GM19238 (cell line): ENCODE measurements around the gene DGUOK.
"Not testable (repeated sequence)": the region's sequence is repeated elsewhere in the genome, so short reads cannot be mapped to it uniquely, and the experiment has no call there.

Source experiments
- DNase-seq: peaks from one replicate; pipeline ENCODE4 v3.0.0; 2011; ENCODE audit warnings: low spot score; ENCODE audit not compliant: insufficient read length

Gene DGUOK

GRCh38 chr2:73899801-73900336, 26.8 kb upstream of the DGUOK start:
- no peak for DNase-seq

- DNase-seq = no peak
Observed at GRCh38 chr2:73901143-73901542, 25.5 kb upstream of the DGUOK start.

GRCh38 chr2:73902284-73902683, 24.4 kb upstream of the DGUOK start:
- DNase-seq = no peak

- no peak for DNase-seq
Observed at GRCh38 chr2:73903313-73903712, 23.4 kb upstream of the DGUOK start.

- DNase-seq = not testable (repeated sequence)
Observed at GRCh38 chr2:73903949-73904613, 22.6 kb upstream of the DGUOK start.

GRCh38 chr2:73904952-73905351, 21.7 kb upstream of the DGUOK start:
- DNase-seq = no peak

- DNase-seq = no peak
Observed at GRCh38 chr2:73906847-73907505, 19.7 kb upstream of the DGUOK start.

GRCh38 chr2:73907840-73908452, 18.7 kb upstream of the DGUOK start:
- DNase-seq = no peak

GRCh38 chr2:73908689-73909652, 17.7 kb upstream of the DGUOK start:
- DNase-seq = no peak

- no peak for DNase-seq
Observed at GRCh38 chr2:73910873-73911547, 15.7 kb upstream of the DGUOK start.

- no peak for DNase-seq
Observed at GRCh38 chr2:73911548-73912208, 15.0 kb upstream of the DGUOK start.

GRCh38 chr2:73913414-73914054, 13.1 kb upstream of the DGUOK start:
- no peak for DNase-seq

- no peak for DNase-seq
Observed at GRCh38 chr2:73914667-73915066, 12.0 kb upstream of the DGUOK start.

GRCh38 chr2:73915437-73915993, 11.2 kb upstream of the DGUOK start:
- DNase-seq = no peak

GRCh38 chr2:73916666-73917065, 10.0 kb upstream of the DGUOK start:
- DNase-seq = no peak

- no peak for DNase-seq
Observed at GRCh38 chr2:73917296-73917695, 9.4 kb upstream of the DGUOK start.

- no peak for DNase-seq
Observed at GRCh38 chr2:73917696-73918207, 8.9 kb upstream of the DGUOK start.

GRCh38 chr2:73918856-73919255, 7.8 kb upstream of the DGUOK start:
- DNase-seq = no peak

GRCh38 chr2:73919596-73920228, 7.0 kb upstream of the DGUOK start:
- DNase-seq = no peak
